ENCODE data around the gene PTPRS.
"Not testable (repeated sequence)": the region's sequence is repeated elsewhere in the genome, so short reads cannot be mapped to it uniquely, and the experiment has no call there.

The PTPRS gene

DNA sequence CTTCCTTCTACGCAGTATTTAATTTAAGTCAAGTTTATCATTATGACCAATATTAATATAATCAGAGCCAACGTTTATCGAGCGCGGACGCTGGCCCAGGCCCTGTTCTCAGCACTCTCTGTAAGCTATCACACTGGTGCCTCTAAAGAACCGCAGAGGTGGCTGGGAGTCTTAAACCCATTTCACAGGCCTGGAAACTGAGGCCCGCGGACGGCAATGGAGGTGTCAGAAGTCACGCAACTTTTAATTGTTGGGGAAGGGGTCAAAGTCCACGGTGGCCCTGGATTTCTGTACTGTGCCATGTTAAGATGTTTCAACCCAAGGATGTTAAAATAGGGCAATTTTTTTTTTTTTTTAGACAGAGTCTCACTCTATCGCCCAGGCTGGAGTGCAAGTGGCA, 8.8 kb downstream of the PTPRS start:
- no peak for DNase-seq

DNA sequence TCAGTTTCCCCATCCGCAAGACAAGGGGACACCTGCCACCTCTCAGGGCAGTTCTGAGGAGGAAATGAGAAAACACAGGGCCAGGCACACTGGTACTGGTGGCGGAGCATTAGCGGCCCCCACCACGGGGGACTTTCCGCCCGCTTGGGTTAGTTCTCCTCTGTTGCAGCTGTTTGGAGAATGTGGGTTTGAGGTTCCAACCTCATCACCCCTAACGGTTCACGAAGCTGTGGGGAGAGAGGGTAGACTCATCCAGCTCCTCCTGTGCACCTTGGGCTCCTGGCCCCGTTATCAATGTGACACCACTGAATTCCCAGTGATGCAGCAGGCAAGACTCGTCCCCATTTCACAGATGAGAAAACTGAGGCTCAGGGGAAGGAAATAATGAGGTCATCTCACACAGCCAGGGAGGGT, 10.3 kb downstream of the PTPRS start:
- no peak for DNase-seq

DNA sequence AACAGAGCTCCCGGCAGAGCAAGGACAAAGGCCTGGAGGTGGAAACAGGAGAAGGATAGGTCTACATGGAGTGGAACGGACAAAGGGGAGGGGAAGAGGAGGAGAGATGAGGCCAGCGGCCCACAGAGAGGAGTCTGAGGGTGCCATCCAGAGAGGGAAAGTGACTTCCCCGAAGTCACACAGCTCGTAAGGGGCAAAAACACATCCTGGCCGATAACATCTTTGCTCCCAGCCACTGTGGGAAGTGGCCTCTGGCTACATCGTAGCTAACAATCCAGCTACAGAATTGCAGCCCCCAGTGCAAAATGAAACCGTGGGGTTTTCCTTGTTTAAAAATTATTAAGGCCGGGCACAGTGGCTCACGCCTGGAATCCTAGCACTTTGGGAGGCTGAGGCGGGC, 11.5 kb downstream of the PTPRS start:
- no peak for DNase-seq

DNA sequence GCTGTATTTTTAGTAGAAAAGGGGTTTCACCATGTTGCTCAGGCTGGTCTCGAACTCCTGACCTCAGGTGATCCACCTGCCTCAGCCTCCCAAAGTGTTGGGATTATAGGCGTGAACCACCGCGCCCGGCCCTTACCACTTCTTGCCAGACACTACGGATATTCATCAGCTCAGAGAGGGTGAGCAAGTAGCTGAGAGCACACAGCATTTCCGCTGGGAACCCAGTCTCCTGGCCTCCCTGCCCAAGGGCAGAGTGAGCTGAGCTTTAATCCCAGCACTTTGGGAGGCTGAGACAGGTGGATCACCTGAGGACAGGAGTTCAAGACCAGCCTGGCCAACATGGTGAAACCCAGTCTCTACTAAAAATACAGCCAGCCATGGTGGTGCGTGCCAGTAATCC, 12.2 kb downstream of the PTPRS start:
- not testable (repeated sequence) for DNase-seq

DNA sequence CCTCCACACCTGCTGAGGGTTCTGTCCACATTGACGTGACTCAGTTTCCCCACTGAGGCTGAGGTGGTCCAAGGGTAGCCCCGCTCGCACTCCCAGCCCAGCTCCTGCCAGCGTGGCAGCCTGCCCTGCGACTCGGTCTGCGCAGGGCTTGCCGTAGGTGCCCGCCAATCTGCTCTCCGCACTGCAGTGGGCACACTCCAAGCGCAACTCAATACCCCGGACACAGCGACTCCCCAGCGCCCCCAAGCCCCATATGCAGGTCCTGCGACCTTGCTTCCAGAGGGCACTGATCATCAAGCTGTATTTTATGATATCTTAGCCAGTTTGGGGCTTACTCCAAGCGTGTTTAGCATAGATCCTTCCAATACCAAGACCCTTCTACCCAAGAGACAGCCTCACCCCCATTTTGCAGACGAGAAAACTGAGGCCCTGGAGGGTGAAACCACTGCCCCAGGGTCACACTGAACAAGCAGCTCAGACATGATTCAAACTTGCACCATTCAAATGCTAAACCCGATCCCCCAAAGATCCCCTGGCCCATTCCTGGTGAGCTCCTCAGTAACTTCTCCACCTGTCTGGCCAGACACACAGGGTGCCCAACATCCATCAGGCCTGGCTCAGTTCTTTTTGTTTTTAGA, 13.5 kb downstream of the PTPRS start:
- no peak for DNase-seq

DNA sequence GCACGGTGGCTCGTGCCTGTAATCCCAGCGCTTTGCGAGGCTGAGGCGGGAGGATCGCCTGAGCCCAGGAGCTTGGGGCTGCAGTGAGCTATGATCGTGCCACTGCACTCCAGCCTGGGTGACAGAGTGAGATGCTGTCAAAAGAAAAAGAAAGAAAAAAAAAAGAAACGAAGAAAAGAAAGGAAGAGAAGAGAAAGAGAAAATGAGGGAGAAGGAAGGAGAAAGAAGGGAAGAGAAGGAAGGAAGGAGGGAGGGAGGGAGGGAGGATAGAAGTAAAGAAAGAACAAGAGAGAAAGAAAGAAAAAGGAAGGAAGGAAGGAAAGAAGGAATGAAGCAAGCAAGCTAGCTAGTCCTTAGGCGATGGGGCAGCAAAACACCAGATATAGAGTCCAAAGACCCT, 14.1 kb downstream of the PTPRS start:
- no peak for DNase-seq

DNA sequence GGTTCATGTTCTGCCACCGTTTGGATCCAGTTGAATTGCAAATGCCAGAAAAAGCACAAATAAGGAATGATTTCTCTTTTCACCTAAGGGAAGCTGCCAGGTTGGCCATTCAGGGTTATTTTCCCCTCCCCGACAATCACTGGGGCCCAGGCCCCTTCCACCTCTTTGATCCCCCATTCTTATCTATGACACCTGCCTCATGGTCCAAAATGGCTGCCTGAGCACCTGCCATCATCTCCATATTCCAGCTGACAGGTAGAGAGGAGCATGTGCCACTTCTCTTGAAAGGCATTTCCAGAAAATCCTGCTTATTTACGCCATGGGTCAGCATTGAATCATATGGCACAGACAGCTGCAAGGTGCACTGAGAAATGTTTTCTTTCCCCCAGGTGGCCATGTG, 15.7 kb downstream of the PTPRS start:
- no peak for DNase-seq

DNA sequence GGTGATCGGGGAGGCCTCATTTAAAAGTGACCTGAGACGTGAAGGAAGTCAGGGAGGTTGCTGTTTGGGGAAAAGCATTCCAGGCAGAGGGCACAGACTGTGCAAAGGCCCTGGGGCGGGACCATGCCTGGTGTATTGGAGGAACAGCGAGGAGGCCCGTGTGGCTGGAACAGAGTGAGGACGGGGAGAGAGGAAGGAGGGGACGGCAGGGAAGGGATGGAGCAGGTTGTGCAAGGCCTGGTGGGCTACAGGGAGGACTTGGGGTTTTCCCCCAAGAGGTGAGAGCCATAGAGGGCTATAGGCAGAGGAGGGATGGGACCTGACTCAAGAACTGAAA, 17.2 kb downstream of the PTPRS start:
- DNase-seq = no peak

DNA sequence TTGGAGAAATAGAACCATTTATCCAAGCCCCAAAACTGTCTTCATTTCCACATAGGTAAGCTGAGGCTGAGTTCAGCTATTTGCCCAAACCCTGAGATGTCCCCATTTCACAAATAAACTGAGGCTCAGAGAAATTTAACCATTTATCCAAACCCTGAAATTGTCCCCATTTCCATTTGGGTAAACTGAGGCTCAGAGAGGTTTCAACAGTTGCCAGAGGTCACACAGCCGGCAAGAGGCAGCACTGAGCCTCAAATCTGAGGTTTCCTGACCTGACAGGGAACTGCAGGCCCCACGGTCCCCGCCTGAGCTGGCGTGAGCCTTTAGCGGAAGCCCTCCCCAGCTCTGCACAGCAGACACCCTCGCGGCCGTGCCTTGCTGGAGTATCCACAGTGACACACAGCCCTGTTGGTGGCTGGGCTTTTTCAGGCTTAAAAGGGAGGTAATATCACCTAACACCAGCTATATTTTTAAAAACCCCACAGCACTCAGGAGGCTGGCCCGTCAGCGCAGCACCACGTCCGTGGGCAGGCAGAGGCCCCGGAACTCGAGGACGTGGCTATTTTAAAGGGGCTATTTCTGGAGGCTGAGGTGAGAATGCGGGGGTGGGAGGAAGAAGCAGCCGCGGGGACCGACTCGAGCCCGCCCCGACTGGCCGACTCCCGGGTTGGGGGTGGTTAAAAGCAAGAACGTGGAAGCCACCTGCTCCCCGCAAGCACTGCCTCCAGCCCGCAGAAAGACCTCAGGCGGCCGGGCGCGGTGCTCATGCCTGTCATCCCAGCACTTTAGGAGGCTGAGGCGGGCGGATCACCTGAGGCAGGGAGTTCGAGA, 18.5 kb downstream of the PTPRS start:
- DNase-seq = no peak

DNA sequence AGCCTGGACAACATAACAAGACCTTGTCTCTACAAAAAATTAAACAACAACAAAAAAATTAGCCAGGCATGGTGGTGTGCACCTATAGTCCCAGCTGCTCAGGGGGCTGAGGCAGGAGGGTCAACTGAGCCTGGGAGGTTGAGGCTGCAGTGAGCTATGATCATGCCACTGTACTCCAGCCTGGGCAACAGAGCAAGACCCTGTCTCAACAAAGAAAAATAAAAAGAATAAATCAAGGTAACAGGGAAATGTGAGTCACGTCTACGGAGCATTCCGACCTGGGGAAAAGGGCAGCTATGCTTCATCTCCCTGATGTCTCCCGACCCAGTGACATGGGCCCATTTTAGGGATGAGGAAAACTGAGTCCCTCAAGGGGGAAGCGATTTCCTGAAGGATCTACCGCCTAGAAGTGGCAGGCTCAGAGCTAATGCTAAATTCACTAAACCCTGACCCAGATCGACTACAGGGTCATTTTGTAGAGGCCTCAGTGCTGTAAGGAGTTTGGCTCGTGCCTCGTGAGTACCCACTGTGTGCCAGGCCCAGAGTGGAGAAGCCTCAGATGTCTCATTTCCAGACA, 19.5 kb downstream of the PTPRS start:
- DNase-seq = no peak

DNA sequence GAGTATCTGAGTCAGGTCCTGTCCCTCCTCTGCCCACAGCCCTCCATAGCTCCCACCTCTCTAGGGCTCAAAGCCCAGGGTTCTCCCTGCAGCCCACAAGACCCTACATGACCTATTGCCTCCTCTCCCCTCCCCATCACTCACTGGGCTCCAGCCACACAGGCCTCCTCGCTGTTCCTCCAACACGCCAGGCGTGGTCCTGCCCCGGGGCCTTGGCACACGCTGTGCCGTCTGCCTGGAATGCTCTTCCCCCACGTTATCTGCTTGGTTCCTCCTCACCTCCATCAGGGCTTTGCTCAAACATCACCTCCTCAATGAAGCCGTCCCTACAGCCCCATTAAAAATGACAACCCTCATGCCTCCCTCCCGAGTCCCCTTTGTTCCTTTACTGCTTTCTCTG, 21.1 kb downstream of the PTPRS start:
- DNase-seq = no peak

DNA sequence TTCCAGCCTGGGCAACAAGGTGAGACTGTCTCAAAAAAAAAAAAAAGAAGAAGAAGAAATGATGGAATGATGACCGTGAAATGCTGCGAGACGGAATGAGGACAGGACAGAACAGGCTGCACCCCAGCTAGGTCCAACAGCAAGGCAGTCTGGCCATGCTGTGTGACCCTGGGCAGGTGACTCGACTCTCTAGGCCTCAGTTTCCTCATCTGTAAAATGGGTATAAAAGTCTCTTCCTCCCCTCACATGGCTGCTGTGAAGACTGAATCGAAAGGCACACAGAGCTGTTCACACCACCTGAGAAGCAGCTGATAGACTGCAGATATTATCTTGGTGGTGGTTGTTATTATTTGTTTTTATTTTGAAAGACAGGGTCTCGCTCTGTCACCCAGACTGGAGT, 22.3 kb downstream of the PTPRS start:
- no peak for DNase-seq

DNA sequence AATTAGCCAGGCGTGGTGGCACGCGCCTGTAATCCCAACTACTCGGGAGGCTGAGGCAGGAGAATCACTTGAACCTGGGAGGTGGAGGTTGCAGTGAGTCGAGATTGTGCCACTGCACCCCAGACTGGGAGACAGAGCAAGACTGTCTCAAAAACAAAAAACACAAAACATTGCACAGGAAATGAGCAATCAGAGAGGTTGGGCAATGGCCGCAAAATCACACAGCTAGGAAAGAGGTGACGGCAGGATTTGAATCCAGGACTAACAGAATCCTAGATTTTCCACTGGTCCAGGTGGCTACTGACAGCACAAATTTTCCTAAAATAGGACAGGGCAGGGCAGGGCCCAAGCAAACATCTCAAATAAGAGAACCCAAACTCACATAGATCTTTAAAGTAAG, 23.3 kb downstream of the PTPRS start:
- no peak for DNase-seq

DNA sequence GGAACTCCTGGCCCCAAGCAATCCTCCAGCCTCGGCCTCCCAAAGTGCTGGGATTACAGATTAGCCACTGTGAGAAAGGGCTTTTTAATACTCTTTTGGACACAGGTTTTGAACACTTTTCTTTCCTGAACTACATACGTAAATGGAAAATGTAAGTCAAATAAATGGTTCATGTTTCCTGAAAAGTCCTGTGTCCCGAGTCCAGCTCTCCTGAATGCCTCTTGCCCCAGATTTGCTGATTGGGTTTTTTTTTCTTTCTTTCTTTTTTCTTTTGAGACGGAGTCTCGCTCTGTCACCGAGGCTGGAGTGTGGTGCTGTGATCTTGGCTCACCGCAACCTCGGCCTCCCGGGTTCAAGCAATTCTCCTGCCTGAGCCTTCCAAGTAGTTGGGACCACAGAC, 24.5 kb downstream of the PTPRS start:
- DNase-seq = no peak

DNA sequence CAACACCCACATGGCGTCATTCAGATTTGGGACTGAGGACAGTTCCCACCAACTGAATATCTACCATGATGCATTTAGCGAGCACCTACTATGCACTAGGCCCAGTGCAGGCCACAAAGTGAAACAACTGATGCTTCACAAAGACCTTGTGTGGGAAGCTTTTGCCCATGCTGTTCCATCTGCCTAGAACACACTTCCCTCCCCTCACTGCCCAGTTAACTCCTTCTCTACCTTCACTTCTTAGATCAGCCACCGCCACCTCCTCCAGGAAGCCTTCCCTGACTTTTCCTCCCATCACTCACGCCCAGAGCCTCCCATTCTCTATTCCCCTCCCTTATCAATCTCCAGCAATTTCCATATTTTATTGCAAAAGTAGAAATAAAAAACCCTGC, 25.7 kb downstream of the PTPRS start:
- DNase-seq = no peak

DNA sequence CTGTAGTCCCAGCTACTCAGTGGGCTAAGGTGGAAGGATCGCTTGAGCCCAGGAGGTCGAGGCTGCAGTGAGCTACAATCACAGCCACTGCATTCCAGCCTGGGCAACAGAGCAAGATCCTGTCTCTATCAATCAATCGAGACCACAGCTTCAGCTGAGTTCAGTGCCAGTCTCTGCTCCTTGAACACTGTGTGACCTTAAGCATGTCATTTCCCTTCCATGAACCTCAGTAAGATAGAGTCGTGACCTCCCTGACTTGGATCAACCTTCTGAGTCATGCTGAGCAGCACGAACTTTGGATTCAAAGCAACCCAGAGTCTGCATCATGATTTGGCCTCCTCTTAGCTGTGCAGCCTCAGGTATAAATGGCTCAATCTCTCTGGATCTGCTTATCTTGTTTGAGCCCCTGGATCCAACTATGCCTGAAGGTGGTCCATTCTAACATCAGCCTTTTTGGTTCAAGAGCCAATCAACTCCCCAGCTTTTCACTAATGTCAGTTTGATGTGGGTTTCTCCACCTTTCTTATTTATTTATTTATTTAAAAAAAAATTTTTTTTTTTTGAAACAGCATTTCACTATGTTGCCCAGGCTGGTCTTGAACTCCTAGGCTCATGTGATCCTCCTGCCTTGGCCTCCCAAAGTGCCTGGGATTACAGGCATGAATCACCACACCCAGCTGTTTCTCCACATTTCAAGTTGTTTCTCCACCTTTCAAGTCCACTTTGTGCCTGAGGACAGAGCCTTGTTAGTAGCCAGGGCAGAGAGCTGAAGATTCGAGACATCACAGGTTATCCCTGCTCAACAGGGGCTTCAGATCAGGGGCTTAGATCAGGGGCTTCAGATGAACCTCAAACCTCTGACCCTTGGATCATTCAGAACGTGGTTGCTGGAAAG, 26.4 kb downstream of the PTPRS start:
- no peak for DNase-seq

DNA sequence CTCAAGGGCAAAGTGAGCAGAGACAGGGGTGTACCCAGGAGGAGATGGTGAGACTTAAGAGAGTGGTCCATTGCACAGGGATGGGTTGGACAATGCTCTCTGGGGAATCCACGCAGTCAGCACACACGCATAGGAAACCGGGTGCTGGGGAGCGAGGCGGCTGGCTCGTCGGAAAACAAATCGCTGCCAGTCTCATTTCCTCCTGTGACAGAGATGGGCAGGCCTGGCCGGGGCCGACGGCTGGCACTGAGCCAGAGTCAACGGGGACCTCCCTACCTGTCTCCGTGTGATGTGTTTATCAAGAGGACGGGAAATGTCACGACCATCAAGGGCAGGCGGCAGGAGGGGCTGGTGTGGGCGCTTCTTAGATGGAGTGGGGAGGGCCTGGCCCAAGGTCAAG, 27.3 kb downstream of the PTPRS start:
- no peak for DNase-seq

DNA sequence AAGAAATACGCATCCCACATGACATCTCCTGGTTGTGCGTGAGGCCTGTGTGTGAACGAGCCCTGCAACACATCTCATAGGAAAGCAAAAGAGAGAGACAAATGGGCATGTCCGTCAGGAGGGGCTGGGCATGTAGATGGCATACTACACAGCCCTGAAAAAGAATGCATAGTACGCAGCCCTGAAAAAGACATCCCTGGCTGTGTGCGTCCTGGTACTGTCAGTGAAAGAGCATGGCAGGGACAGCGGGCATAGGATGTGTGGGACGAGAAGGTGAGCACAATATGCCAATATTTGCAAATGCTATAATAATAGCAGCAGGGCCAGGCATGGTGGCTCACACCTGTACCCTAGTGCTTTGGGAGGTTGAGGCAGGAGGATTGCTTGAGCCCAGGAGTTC, 28.6 kb downstream of the PTPRS start:
- DNase-seq = no peak

DNA sequence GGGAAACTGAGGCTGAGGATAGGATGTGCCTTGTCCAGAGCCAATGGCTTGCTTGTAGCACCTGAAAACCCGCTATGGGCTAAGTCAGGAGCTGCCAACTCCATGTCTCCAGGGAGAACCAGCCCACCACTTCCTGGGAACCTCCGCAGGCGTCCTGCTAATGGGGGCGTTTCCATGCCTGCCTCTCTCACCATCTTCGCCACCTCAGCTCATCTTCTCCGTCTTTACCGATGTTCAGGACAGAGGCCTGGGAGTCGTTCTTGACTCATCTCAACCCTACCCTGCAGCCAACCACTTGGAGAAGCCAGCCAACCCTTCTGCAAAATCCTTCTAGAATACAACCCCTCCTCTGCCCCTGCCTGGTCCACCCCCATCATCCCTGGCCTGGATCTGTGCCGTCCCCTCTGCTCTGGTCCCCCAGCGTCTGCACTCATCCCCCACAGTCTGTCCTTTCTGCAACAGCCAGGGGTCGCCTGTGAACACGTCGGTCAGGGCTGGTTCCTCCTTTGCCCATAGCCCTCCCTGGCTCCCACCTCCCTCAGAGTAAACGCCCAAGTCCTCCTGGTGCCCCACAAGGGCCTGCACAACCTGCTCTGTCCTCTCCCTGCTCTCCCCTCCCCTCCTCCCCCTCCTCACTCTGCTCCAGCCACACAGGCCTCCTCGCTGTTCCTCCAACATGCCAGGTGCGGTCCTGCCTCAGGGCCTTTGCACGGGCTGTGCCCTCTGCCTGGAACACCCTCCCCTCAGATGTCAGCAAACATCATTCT, 31.0 kb downstream of the PTPRS start:
- DNase-seq = no peak

DNA sequence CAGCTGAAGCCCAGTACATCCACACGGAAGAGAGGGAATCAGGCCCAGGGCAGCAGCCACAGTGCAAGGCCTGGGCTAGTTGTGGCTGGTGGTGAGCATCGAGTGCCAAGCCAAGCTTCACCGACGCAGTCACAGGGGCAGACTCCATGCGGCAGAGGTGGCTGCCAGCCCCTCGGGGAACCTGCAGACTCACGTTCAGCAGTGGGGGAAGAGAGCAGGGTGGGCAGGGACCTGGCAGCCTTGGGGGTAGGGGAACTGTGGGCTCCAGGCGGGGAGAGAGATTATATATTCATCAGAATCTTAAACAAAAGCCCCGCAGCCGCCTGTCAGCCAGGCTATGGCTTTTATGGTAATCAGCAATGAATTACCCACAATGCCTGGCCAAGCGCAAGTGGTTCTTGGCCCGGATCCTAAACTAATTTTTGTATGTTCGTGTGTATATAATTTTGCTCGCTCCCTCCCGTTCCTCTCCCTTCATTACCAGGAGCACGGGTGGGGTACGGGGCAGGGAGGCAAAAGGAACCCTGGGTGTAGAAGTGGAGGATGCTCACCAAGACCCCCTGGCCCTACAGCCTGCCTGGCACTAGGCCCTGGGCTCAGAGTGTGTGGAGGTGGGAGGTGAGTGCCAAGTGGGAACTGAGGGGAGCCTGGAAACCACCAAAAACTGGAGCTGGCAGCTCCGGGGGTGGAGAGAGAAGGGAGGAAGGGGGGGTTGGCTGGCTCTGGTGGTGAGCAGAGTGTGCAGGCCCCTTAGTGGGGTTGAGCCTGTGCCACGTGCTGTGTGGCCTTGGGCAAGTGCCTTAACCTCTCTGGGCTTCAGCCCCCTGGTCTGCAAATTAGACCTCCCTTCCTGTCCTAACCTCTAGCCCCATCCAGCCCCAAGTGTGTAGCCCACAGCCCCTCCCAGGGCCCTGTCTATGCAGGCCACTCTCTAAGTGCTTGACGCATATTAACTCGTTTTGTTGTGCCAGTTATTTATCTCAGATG, 31.9 kb downstream of the PTPRS start:
- DNase-seq = peak; percentile 68

DNA sequence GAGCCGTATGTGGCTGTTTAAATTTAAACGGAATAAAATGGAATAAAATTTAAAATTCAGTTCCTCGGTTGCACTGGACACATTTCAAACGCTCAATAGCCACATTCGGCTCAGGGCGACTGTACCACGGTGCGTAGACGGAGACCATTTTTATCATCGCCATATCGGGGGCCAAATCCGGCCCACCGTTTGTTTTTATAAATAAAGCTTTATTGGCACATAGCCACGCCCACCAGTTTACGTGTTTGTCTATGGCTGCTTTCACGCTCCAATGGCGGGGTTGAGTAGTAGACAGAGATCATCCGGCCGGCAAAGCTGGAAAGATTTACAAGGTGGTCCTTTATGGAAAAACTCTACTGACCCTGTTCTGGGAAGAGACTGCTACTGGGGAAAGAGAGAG, 33.0 kb downstream of the PTPRS start:
- DNase-seq = no peak

DNA sequence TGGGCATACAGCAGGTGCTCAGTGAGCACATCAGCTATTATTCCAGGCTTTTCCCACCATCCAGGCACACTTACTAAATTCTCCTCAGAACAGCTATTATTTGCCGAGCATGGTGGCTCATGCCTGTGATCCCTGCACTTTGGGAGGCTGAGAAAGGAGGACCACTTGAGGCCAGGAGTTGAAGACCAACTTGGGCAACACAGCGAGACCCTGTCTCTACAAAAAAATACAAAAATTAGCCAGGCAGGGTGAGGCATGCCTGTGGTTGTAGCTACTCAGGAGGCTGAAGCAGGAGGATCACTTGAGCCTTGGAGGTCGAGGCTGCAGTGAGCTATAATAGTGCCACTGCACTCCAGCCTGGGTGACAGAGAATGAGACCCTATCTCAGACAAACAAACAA, 35.4 kb downstream of the PTPRS start:
- DNase-seq = no peak
